Astrocyte of the cerebellum (primary cell): Measurements from ENCODE around the gene AMDHD2.
A peak's percentile ranks its signal among the peaks of the same experiment; 100 is the strongest.

ENCODE experiments used
- DNase-seq: peaks from one replicate; pipeline ENCODE4 v3.0.0-alpha.2; 2011; ENCODE audit warnings: low read depth
- H3K4me3 ChIP-seq: 2 replicates; pipeline ENCODE4 v1.5.1; 2011; ENCODE audit warnings: mild to moderate bottlenecking, low read depth, low read length, moderate library complexity
- CTCF ChIP-seq: IDR thresholded peaks from 2 replicates; pipeline ENCODE4 v1.5.1; 2012; ENCODE audit warnings: low read length, low read depth, moderate library complexity, mild to moderate bottlenecking; ENCODE audit errors: missing control alignments
- in situ Hi-C: cut with HindIII; loops from 2 replicates; pipeline ENCODE4 v1.10.0; 2017; ENCODE audit warnings: low sequenced_read_pairs

The AMDHD2 gene

GRCh38 chr16:2507052-2507659, 13.0 kb upstream of the AMDHD2 start:
- DNase-seq: no peak
- no peak for TF ChIP-seq CTCF
- in situ Hi-C loops: no loop called here
- no peak overlapping the region for H3K4me3 ChIP-seq

- no peak for TF ChIP-seq CTCF
- in situ Hi-C loops: no loop called here
- DNase-seq: no peak
- no peak overlapping the region for H3K4me3 ChIP-seq
Observed at GRCh38 chr16:2507665-2508064, 12.5 kb upstream of the AMDHD2 start.

GRCh38 chr16:2508722-2509400, 11.3 kb upstream of the AMDHD2 start:
- in situ Hi-C loops: no loop called here
- no peak overlapping the region for H3K4me3 ChIP-seq
- TF ChIP-seq CTCF: no peak
- no peak for DNase-seq

GRCh38 chr16:2511128-2511800, 8.9 kb upstream of the AMDHD2 start:
- in situ Hi-C loops: no loop called here
- H3K4me3 ChIP-seq: no peak overlapping the region
- TF ChIP-seq CTCF: no peak
- no peak for DNase-seq

GRCh38 chr16:2511996-2512734, 8.0 kb upstream of the AMDHD2 start:
- TF ChIP-seq CTCF: no peak
- in situ Hi-C loops: no loop called here
- no peak for DNase-seq
- no peak overlapping the region for H3K4me3 ChIP-seq

- peak overlapping the region; percentile 52 for H3K4me3 ChIP-seq
- peak; percentile 12 for TF ChIP-seq CTCF
- in situ Hi-C loops: no loop called here
- no peak for DNase-seq
Observed at GRCh38 chr16:2512735-2513404, 7.3 kb upstream of the AMDHD2 start.
